LoVo (cell line): ENCODE results near the gene DNAH6.

ENCODE experiments used
- DNase-seq: peaks from one replicate; pipeline ENCODE4 v3.0.0-alpha.2; 2016; ENCODE audit warnings: low spot score

Gene DNAH6

DNA sequence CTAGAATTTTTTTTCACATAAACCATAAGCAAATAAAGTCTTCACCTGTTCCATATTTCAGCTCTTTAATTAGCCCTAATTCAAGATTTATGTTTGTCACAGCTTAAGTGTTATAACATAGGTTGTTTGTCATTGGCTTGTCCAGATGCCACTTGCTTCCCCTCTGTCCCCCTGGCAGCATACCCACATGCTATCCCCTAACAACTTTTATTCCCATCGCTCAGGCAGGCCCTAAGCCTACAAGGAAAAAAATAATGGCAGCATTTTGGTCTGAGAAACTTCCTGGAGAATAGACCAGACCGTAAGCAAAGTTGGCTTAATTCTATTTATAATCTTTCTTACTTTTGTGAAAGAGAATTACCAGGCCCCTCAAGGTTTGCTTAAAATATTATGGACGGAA is 173.9 kb downstream of the DNAH6 start:
- no peak for DNase-seq

DNA sequence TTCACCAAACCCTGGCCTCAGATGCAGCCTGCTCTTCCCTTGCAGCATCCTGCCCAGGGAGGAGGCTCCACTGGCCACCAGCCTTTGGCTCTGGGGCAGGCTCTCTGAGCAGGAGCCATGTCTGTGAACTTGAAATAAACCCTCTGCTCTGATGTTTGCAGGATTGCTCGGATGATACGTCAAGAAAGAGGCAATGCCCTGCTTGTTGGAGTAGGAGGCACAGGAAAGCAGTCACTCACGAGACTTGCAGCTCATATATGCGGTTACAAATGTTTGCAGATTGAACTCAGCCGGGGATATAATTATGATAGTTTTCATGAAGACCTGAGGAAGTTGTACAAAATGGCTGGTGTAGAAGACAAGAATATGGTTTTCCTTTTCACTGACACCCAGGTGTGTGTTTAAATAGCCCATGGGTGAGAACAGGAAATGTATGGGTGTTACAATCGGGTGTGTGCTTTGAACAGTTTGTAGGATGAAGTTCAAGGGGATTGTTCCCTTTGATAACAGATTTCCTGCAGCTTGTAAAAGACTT is 177.9 kb downstream of the DNAH6 start:
- DNase-seq, result peak; percentile 81

DNA sequence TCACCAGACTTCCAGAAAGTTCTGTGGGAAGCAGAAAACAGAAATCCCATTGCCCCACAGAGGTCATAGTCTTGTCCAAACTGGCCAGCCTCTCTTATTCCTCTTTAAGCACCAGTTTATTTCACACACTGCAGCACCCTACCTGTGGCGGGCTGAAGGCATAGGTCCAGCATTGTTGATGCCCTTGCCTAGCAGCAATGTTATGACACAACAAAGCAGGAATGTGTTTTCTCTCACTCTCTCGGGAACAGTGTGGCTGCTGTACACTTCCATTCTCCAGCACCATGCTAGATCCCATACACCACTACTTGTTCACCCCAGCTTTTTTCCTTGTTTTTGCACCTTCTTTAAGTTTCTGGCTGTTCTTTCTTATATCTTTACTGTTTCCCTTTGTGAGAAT is 181.6 kb downstream of the DNAH6 start:
- DNase-seq, result no peak

DNA sequence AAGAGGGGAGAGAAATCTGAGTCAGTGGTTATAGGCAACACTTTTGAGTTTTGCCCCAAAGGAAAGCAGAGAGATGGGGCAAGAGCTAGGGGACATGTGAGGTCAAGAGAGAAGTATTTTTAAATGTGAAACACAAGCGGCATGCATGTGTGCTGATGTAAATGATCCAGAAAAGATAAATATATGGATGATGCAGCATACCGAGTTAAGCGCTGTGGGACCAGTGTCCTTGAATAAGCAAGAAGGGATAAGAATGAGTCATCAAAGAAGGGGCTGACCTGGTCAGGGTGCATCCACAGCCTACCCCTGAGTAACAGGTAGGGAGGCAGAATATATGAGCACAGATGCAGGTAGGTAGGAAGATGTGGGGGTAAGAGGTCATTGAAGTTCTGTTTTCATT is 183.7 kb downstream of the DNAH6 start:
- DNase-seq, result no peak

DNA sequence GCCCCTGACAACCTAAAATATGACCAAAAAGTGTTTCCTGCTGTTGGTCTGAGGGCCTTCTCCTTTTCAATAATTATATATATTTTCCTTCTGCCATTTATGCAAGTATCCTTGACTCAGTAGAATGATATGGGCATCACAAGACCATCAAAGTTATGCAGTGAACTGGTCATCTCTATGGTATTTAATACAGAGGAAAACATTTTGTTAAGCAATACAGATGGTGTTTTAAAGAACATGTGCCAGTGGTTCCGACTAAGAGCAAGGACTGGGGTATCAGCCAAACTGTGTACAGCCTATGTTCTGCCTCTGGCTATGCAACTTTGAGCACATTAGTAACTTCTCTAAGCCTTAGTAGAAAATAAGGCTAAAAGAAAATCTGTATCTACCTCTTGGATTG is 185.6 kb downstream of the DNAH6 start:
- no peak for DNase-seq

DNA sequence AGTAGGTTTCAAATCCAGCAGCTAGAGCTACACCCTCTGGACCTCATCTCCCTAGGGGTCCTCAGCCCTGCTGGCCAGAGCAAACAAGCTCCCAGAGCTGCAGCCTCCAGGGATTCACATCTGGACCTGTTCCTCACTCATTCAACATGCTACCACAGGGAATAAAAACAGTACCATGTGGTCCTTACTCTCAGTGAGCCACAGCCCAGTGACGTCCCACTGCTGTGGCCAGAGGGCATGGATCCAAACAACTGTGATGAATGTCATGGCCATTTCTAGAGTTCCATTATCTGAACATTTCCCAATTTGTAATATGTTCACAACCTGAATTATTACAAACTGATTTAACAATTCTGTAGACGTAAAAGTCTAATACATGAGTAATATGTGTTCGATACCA is 186.6 kb downstream of the DNAH6 start:
- no peak for DNase-seq

DNA sequence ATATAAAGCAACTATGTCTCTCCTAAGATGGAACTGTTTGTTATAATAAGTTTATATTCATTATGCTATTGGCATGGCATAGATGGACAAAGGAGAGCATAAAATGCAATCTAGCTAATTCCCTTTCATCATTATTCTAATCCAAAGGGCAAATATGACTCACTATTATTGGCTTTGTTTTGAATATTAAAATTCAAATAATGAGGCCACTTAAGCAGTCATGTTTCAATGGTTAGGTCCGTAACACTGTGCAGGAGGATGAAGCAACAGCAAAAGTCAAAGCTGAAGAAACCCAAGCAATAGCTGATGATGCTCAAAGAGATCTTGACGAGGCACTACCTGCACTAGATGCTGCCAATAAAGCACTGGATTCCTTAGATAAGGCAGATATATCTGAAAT is 187.5 kb downstream of the DNAH6 start:
- no peak for DNase-seq

DNA sequence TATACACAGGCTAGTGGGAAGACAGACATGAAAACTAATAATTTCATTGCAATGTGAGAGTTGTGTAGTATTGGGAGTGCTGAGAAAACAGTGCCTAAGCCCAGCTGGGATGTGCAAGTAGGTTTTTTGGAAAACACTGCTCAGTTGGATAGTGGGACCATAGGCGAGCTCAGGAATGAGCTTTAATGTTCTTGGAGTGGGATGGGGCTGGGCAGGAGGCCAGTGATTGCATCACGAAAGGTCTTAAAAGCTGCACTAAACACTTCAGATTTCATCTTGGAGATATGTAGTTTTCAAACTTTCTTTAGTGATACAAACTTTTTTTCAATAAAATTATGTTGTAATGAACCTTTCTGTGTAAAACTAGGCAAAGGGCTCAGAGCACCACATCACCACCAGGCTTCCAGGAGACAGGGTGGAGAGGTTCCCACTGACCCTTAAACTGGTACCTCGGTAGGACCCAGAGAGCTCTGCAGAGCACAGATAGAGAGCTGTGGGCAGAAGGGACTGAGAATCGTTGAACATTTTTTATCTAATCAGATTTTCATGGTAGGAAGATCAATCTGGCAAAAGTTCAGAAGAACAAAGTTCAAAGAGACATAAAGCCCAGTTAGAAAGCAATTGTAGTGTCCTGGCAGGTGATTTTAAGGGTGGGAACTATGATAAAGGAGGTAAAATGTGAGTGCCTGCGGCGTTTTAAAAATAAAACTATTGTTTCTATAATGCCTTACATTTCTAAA is 188.4 kb downstream of the DNAH6 start:
- no peak for DNase-seq

DNA sequence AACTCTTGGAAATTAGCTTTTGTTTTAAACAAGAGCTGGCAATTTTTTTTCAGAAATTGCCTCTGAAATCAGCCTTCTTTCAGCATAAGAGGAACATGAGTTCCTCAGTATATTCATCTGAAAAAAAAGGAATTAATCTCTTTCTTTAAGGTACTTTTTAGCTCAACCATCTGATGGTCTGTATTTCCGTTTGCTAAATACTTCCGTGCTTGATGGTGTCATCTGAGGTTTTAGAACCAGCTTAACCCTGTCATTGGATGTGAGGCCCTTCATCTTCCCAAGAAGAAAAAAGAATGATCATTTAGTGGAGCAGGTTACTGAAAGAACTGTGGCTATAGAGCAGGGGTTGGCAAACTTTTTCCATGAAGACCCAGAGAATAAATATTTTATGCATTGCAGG is 189.6 kb downstream of the DNAH6 start:
- no peak for DNase-seq

DNA sequence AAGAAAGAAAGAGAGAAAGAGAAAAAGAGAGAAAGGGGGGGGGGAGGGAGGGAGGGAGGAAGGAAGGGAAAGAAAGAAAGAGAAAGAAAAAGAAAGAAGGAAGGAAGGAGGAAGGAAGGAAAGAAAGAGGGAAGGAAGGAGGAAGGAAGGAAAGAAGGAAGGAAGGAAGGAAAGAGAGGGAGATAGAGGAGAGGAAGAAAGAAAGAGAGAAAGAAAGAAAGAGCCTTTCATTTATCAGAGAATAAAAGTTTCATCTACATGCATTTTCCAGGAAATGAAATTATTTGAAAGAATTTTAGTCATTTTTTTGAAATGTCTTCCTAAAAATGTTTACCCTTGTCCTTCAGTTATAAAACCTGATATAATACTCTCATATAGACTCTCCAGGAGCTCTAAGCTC is 192.1 kb downstream of the DNAH6 start:
- no peak for DNase-seq

DNA sequence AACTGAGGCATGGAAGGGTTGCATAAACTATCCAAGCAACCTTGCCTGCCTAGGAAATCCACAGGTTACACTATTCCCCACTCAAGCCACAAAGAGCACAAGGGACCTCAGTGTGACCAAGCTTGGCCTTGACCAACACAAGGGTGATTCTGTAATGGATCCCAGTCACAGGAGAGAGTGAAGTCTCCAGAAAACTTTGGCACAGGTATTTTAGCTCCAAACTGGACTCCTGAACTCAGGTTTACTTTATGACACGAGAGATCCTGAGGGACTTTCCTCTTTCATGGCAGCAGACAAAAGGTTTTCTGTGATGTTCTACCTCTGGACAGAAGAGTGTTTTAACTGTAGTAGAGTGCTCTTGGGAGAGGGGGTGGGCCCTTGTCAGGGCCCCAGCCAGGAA is 195.4 kb downstream of the DNAH6 start:
- no peak for DNase-seq

DNA sequence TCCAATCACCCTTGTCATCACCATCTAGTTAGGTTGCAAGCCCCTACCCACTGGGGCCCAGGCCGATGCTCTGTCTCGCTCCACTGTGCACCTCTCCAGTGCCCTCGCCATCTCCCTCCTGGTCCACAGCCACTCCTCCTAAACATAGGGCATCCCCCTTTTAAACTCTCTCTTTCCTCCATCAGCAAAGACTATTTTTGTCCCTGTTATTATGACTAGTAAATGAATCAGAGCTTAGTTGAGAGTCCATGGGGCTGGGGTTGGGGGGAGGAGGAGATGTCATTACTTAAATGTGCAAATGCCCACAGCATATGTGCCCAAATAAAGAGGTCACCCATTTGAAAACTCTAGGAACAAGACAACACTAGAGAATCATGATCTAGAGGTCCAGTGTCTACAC is 197.1 kb downstream of the DNAH6 start:
- DNase-seq, result no peak

DNA sequence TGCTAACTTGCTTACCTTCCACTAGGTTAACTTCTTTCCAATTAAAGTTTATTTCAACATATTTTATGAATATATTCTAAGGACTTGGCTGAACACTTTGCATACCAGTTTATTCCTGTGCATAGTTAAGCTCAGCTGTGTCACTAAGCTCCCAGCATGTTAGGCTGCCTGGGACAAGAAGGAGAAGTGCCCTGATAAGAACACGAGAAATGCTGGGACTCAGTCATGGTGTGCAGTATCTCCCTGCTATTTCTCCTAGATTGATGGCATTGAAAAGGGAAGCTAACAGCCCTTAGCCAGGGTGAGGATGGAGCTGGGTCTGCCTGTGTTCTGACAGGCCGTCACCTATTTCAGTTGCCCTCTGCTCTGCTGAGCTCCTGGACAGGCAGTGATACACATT is 200.3 kb downstream of the DNAH6 start:
- DNase-seq, result no peak

DNA sequence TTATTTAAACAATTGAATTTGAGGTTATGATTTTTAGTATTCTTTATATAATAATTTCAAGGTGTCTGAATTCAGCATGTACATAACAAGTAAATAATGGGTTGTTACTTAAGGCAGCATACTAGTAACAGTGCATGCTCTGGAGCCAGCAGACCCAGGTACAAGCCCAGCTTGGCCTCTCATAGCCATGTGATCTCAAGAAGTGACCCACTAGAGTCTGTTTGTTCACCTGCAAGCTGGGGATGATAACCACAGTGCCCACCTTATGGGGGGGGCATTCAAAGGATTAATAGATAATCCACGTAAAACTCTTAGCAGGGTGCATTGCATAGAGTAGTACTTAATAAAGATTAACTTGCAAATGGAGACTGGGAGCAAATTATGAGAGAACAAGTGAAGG is 201.0 kb downstream of the DNAH6 start:
- no peak for DNase-seq

DNA sequence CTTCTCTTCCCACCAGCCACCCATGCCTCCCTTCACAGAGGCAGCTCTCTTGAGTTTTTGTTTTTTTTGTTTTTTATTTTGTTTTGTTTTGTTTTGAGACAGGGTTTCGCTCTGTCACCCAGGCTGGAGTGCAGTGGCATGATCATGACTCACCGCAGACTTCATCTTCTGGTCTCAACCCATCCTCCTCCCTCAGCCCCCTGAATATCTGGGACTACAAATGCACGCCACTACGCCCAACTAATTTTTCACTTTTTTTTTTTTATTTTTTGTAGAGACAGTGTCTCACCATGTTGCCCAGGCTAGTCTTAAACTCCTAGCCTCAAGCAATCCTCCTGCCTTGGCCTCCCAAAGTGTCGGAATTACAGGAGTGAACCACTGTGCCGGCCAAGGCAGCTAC is 203.1 kb downstream of the DNAH6 start:
- no peak for DNase-seq

DNA sequence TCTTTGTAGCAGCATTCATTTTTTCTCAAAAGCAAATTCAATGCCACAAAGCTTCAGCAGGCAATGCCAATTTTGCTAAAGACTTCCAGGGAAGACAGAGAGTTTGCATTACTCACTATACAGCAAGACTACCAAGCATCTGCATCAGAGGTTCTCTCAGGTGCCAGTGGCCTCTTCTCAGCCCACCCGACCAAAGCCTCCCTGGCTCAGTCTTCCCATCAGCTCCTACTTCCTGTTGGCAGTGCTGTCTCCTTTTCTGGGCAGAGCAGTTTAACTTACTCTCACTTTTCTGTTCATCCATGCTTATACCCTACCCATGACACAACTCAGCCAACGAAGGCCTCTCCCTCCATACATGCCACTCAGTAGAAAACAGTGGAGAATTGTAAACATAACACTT is 207.5 kb downstream of the DNAH6 start:
- no peak for DNase-seq

DNA sequence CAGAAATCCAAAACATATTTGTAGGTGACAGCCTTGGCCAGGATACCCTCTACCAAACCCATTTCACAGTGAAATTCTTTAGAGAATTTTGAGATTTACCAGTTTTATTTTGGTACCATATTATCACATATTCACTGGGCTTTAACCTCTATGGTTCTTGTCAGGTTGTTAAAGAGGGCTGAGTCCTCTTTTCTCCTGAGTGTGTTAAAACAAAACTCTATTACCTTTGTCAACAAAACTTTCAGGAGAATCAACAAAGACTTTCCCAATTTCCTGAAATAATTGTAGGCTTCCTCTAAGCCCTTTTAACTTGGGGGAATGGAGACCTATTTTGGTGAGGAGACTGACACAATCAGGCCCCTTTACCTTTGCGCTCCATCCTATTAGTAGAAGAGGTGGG is 209.4 kb downstream of the DNAH6 start:
- DNase-seq, result no peak

DNA sequence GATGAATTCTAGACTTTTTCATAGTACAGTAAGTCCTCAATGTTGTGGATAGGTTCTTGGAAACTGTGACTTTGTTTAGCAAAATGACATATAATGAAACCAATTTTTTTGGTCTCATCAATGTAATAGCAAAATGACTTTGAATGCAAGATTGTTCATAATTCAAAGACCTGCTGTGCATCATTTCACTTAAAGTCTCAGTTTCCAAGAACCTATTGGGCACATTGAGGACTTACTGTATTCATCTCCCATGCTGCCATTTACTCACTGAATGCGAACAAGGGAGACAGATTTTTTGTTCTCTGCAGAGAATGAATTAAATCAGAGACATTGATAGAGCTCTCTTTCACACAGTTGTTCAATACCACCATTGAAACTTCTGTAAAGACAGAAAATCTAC is 211.0 kb downstream of the DNAH6 start:
- no peak for DNase-seq

DNA sequence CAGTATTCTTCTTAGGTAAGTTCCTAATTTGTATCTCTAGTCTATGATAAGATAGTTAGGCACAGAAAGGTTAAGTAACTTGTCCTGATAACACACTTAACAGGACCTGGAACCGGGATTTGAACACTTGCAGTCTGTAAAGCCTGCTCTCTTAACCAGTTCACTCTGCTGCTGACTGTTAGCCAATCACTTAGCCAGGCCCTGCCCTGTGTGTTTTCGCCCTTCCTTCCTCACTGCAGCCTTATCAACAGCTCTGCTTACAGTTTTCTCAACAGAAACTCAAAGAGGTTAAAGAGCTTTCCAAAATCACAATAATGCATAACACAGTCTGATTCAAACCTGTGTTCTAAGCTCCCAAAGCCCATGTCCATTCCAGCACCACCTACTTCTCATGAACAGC is 212.9 kb downstream of the DNAH6 start:
- no peak for DNase-seq

DNA sequence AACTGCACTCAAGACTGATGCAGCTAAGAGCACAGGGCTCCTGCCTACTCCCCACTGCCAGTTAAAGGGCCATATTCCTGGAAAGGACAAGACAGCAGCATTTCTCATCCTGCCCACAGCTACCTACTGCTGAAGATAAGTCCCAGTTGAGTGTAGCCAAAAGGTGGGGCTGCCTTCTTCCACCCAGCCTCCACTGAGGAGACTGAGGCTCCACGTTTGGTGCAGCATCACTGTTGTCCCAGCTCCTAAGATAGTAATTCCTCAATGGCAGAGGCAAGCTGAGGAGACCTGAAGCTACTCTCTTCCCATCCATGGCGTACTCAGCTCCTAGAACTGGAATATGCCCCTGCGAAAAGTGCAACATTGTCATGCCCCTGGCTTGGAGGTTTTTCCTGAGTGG is 214.9 kb downstream of the DNAH6 start:
- DNase-seq, result no peak

DNA sequence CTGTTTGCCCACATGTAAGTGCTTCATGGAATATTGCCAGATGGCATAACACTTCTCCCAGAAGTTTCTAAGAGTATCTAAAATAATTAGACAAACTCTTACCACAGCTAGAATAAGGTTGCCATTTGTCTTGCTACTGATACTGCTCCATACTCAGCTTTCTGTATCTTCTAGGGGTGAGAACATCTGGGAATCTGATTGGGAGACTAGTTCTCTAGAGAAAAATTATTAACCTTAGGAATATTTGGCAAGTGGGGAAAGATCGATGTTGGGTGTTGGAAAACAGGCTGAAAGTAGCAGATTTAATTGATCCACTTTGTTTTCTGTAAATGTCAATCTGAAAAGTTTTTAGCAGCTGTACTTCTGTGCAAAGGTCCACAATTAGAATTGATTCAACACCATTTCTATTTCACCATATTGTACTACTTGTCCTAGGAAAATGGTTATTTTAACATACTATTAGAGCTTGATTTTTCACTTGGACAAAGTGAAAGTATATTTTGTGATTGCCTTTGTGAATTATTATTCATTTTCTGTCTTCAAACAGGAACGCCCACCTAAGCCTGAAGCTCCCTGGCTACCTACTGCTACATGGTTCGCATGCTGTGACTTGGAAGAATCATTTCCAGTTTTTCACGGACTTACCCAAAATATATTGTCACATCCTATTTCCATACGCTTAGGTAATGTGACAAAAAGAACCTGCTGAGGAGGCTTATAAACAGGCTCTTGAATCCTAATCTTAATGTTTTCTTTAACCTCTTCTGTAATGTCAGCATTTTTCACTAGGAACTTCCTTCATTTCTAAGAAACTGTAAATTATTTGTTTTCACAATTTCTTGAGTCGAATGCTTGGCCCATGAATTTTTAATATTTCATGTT is 216.8 kb downstream of the DNAH6 start:
- no peak for DNase-seq

DNA sequence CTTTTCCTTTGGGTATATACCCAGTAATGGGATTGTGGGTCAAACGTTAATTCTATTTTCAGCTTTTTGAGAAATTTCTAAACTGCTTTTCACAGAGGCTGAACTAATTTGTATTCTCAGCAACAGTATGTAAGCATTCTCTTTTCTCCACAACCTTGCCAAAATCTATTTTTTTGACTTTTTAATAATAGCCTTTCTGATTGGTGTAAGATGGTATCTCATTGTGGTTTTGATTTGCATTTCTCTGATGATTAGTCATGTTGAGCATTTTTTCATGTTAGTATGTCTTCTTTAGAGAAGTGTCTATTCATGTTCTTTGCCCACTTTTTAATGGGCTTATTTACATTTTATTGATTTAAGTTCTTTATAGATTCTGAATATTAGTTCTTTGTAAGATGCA is 219.1 kb downstream of the DNAH6 start:
- DNase-seq, result no peak

DNA sequence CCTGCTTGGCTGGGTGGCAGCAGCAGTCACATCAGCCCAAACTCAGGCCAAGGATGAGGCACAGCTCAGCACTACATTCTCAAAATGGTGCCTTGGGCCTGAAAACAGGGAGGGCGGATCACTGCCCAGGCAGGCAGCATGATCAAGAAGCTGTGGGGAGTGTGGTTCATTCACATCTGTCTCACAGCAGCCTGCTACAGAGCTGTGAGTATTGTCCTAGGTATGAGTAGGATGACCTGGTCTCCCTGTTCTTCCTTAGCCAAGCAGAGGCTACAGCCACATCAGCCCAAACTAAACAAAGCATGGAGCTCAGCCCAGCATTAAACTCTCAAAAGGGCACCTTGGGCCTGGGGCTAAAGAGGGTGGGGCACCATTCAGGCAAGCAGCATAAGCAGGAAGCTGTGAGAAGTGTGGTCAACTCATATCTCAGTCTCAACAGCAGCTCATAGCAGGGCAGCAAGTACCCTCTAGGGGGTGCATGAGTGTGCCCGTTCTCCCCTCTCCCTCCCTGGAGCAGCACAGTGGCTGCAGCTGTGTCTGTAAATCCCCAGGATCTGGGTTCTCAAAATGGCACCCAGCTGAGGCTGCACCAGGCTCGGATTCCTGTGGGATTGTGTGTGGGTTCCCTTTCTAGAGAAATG is 225.0 kb downstream of the DNAH6 start:
- DNase-seq, result no peak
